Fibroblast of gingiva (primary cell): ENCODE data around the gene CCDC57.

Source experiments
- DNase-seq: peaks from one replicate; pipeline ENCODE4 v3.0.0-alpha.2; 2011; ENCODE audit warnings: low read depth

Gene CCDC57

DNA sequence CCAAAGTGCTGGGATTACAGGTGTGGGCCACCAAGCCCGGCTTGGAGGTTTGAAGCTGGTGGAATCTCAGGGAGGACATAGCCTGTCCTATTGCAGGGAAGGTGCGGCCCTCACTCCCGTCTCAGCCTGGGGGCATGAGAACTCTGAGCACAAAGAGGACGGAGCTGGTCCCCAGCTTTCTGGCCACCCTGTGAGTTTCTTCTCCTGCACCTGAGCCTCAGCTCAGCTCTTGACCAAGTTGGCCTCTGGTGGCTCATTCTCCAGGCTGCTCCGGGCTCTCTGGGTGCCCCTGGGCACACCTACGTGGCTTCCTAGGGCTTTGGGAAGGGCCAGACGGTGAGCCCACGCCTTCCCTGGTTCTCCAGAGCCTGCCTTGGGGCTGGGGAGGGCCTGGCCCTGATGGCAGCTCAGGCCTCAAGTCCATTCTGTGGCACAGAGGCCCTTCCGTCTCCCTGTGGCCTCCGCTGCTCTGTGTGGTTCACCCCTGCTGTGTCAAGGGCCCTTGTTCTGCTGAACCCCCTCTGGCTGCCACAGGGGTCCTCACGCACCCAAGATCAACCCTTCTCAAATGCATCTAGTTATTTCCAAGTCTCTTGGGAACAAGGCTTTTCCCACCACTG is 107.7 kb downstream of the CCDC57 start:
- DNase-seq, result no peak

DNA sequence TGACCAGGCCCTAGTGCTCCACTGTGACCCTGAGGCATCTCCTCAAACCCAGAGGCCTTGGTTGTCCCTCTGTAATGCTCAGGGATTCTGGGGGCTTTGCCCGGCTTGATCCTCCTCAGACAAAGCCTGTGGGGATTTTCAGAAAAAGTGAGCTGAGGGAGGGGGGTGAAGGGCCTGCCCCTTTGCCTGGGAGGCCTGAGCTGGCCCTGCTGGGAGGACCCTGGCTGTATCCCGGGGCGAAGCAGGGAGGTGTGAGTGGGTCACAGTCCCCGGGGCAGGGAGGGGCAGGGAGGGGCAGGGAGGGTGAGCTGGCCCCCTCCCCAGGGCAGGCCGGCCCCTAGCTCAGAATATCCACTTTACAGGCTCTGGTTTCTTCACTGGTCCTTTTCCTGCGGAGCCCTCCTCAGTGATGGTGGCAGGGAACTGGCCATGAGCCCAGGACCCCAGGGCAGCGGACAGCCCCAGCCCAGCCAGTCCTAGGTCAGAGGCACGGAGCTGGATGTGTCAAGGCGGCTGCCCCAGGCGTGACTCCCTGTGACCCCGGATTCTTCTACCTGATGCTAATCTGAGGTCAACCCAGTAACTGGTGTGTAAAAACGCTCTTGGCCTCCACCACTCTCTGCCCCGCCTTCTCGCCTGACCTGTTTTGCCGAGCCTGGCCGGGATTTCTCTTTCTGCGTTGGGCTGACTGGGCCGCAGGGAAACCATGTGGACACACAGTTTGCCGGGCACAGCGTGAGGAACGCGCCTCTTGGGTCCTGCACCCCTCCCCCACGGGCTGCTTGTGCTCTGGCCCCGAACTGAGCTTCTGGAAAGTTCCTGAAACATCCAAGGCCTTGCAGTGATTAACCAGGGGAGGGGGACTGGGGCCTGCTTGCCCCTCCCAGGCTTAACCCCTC is 108.8 kb downstream of the CCDC57 start:
- no peak for DNase-seq

DNA sequence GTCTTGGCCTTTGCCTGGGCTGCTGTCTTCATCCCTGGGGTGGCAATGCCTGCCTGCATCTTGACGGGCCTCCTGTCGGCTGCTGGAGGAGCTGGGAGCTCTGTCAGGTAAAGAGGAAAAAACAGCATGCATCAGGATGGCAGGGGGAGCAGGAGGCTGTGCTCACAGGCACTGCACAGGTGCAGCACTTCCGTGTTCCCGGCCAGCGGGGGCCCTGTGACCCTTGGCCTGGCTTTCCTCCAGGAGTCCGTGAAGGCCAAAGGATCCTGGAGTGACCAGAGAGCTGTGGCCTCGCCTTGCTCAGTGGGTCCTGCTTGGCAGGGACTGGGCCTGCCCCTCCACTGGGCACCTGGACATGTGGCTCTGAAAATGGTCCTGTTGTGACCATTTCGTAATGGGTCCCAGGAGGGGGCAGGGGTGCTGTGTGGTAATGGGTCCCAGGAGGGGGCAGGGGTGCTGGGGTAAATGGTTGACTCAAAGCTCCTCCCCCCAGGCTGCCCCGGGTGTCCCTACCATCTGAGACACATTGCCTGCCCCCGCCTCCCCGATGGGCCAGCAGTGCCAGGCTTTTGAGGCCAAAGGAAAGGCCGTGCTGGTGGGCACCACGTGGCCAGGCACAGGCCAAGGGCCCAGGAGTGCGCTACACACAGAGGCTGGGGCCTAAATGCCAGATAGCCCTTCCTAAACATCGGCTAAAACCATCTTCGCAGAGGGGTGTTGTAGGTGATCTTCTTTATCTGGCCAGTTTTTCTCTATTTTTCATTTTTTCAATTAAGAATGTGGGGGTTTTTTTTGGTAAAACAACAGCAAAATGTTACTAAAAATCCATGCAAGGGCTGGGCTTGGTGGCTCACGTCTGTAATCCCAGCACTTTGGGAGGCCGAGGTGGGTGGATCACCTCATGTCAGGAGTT is 110.6 kb downstream of the CCDC57 start:
- DNase-seq, result no peak

DNA sequence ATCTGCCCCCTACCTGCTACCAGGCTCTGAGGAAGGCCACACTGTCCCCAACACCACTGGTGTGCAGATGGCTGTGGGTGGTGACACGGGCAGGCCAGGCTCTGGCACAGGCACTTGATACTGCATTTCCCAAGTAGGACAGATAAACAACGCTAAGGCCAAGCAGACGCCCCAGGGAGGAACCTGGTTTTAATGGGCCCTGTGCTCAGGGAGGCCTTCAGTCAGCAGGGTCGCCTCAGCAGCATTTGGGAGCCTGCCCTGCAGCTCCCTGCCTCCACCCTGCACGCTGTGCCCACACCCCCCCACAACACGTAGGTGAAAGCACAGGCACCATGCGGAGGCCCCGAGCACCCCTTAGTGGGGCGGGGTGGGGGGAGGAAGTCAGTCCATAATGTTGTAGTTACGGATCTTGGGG is 111.3 kb downstream of the CCDC57 start:
- no peak for DNase-seq

DNA sequence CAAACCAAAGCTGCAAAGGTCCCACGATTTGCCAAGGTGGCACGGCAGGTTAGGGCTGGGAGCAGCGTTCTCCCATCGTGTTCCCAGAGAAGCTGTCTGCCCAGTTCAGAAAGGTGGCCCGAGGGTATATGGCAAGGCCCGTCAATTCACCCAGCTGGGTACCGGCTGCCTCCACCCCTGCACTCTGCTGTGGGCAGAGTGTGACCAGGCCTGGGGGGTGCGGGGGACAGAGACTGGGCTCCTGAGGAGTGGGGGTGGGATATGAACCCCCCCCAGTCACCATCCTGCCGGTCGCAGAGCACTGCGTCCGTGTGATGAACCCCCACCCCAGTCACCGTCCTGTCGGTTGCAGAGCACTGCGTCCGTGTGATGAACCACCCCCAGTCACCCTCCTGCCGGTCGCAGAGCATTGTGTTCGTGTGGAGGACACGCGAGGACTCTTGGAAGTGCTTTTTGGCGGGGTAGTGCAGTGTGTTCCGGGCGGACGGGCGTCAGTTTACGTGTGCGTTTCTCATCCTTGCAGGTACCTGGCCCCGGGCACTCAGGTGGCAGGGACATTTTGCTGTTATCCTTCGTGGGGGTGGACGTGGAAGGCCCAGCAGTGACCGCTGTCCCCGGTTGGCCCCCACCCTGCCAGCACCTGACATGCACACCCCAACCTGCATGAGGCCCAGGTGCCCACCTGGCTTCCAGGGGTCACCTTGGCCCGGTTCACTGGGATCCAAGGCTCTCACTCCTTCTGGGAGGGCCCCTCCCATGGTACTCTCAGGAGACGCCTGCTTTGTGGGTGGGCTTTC is 111.9 kb downstream of the CCDC57 start:
- DNase-seq, result no peak

DNA sequence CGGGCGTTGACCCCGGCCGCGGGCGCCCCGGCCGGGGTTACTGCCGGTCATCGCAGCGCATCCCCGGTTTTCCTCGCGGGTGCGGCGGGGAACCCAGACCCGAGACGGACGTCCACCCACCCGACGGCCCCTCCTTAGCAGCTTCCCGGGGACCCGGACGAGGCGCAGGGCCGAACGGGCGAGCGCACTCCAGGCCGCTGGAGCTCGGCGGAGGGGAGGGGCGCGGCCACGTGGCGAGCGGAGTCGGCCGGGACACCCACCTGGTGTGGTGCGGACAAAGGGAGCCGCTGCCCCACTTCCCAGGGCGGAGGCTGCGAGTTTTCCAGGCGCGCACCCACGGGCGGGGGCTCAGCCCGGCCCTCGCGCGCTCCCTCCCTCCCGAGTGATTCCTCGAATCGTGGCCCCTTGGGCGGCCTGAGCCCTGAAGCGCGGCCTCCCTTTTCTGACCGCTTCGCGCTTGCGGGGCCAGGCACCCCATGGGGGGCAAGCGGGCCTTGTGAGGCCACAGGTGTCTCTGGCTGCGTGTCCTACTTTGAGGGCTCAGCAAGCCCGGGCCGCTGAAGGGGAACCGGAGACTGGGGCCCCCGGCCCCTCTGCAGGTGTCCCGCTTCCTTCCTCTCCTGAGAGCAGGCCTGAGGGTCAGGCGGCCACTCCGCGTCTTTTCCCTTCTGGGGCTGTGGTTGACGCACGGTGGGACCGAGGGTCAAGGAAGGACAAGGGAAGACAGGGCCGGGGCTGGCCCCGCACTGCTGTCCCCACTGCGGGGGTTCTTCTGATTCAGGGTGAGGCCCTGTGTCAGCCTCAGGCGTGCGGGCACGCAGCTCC is 113.5 kb downstream of the CCDC57 start:
- no peak for DNase-seq

DNA sequence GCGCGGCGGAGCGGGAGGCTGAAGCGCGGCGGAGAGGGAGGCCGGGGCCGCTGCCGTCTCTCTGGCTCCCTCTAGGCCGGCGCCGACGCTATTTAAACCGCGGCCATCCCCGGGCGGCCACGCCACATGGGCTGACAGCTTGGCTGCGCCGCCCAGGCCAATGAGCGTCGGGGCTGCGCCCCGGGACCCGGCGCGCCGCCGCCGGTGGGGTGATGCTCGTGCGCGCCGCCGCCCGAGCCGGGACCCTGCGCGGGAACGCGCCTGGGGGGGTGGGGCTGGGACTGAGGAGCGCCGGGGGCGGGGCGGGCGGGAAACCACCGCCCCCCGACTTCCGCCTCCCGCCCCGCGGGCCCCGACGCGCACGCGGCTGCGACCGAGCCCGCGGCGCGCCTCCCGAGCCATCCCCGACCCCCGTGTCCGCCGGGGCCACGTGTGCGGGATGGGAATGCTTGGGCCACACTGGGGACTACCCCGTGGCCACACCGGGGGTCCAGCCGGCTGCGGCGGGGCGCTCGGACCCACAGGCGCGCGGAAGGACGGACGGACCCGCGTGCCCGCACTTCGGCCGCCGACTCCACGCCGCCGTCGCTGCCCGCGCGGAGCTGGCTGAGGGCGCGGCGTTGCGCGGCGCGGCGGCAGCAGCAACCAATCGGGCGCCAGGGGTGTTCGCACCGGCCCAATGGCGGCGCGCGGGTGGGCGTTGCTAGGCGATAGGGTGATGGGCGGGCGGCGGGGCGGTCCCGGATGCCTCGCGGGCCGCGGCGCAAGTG is 114.3 kb downstream of the CCDC57 start, which contains the start of gene FASN:
TSS of gene FASN (minus strand) at position 68 of the 770 bp plus-strand sequence. CDS start 1,791 bp downstream, outside the sequence.
- peak; percentile 96 for DNase-seq

DNA sequence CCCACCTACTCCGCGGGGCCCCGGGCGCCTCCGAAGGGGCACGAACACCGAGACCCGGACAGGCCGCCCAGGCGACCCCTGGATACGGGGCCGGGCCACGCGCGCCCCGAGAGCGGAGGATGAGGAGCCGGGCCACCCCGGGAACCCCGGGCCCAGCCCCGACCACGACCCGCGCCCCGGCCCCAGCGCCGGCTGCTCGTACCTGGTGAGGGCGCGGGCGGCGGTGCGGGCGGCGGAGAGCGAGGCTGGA is 114.8 kb downstream of the CCDC57 start:
- no peak for DNase-seq

DNA sequence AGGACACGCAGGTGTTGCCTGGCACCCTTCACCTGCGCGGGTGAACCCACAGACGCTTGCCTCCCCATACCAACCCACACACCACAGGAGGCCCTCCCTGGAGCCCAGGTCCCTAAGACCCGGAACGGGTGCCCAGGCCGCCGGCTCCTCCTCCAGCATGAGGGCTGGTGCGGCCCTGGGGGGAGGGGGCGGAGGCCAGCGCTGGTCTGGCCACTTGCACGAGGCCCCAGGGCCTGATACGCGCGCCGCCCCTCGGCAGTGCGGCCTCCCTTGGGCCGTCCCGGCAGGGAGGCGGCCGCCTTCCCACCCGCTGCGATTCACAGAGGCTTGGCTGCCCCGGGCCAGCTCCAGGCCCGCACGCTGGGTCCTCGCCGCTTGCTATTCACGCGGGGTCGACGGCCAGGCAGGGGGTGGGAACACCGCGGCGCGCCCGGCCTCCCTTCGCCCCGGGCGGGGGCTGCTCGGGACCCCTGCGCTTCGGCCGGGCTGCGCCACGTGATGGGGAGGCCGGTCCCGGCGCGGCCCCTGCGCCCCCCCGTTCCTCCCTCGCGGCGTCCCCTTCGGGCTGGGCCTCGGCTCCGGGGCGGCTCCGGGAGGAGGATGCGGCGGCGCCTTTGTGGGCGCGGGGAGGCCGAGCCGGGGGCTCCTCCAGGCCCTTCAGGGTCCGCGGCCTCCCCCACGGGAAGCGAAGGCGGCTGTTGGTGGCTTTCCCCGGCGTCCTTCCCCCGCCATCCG is 115.3 kb downstream of the CCDC57 start:
- peak; percentile 73 for DNase-seq

DNA sequence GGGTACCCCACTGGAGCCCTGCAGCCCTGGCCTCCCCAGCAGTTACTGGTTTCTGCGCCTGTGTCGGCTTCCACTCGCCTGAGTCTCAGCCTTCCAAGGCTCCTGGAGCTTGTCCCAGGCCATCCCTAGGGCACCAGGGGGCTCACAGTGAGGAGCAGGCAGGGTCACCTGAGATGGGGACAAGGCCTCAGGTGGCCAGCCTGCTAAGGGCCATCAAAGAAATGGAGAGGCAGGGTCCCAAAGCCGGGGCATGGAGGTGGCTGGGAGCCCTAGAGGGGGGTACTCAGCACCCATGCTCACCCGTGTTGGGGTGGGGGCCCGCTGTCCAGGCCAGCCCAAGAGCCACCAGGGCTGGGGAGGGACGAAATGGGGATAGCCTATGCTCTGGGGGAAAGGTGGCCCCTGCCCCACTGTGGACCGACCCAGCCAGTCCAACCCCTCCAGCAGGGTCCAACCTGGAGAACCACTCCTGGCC is 115.9 kb downstream of the CCDC57 start:
- DNase-seq, result no peak

DNA sequence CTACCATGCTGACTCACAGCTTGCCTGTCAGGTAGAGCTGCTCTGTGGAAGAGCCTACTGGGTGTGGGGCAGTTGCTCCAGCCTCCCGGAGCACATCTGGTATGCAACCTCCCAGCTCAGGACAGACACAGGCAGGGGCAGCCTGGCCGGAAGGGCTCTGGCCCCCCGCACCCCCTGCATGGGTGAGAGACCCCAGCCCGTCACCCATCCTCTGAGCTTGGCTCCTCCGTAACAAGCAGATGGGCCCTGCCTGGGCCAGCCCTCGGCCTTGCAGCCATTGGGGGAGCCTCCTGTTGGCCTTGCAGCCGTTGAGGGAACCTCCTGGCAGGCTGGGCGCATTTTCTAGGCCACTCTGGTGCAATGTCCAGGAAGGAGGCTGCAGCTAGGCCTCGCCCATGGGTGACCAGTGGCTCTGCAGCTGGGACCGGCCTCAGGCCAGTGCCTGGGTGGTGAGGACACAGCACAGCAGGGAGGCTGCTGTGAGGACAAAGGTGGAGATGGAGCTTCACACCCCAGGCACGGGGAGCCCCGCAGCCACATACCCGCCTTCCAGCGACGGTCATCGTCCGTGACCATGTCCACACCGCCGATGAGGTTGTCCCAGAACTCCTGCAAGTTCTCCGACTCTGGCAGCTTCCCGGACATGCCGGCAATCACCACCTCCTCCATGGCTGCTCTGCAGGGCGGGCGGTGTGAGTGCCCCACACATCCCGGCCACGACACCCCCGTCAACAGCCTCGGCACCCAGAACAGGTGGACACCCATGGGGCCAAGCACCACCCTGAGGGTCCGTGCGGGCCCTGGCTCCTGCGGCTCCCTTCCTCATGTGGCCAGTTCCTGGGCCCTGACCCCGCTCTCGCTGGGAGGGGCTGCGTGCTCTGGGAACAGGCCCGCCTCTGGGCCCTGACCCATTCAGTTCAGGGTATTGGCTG is 116.6 kb downstream of the CCDC57 start:
- DNase-seq, result no peak

DNA sequence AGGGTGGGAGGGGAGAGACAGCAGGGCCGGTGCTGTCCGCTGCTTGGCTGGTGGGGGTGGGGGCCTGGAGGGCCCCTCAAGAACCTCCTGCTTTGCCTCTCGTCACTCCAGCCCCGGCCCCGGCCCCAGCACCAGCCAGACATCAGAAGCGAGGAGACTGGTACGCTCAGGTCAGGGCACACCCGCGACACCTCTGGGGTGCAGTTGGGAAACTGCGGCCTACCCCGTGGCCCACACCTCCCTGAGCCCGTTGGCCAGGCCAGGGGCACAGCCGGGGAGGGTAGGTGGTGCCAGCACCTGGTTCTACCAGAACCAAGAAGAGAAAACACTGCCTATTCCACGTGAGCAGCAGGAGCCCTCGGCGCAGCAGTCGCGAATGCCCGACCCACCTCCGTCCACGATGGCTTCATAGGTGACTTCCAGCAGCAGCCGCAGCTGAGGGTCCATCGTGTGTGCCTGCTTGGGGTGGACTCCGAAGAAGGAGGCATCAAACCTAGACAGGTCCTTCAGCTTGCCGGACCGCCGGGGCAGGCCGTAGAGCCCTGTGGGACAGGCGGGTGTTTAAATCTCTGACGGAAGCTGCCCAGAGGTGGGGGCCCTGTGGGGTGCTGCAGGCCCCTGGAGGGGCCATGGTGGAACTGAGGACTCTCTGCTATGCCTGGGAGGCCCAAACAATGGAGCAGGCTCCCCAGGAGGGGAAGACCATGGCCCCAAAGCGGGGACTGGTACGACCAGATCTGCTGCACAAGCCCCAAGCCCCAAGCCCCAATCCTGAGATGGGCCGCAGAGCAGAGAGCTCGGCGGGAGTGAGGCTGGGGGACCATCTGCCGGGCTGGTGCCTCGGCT is 117.5 kb downstream of the CCDC57 start:
- no peak for DNase-seq

DNA sequence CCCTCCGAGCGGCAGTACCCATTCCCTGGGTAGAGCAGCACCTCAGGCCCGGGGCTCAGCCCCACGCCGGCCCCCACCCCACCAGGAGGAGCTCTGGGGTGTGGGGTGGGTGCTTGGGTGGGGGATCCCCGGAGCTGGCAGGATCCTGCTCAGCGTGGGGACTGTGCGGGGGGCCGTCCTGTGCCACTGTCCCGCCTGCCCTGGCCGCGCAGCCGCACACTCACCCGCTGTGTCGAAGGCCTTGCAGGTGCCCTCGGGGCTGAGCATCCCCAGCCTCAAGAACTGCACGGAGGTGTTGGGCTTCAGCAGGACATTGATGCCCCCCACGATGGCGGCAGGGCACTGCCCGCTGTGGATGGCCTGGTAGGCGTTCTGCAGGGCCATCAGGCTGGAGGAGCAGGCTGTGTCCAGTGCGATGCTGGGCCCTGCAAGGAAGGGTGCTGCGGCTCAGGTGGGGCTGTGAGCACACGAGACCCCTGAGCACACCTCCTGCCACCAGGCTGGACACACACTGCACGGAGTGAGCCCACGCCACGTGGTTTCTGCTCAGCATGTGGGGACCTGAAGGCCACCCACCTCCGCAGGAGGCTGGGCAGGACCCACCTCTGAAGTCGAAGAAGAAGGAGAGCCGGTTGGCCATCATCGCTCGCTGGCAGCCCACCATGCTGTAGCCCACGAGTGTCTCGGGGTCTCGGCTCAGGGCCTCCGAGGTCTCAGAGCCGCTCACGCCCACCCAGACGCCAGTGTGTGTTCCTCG is 119.5 kb downstream of the CCDC57 start:
- no peak for DNase-seq

DNA sequence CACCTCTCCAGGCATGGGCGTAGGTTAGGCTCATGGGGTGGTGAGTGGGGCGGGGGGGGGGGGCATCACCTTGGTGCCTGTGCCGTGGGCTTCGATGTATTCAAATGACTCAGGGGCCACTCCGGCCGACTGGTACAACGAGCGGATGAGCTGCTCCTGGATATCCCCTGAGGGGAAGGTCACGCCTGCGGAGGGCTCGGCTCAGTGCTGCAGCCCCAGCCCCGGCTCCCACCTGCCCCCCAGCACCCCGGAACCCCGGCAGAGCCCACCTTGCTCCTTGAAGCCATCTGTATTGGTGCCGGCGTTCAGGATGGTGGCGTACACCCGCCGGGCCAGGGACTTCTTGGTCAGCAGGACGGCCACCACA is 120.0 kb downstream of the CCDC57 start:
- DNase-seq, result no peak

DNA sequence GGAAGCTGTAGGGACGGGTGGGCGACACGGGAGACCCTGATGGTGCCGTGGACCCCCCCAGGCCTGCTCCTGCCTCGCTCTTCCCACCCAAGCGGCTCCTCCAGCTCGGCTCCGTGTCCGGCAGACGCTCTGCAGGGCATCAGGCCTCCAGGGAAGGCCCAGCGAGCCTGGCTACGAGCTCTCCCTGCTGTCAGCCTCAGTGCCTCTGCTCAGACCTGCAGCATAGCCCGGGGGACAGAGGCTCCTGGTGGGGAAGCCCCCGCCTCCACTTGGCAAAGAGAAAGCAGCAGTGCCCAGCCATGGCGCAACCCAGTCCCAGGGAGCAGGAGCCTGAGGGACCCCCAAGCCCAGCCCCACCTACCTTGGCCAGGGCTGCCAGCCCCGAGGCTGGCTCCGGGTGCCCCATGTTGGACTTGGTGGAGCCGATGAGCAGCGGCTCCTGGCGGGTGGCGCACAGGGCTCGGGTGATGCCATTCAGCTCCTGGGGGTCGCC is 120.5 kb downstream of the CCDC57 start:
- no peak for DNase-seq
